Activated CD8-positive, alpha-beta memory T cell treated with anti-CD3 and anti-CD28 coated beads for 48 hours (primary cell): ENCODE data around the gene SELENOM.
"Not testable (repeated sequence)": the region's sequence is repeated elsewhere in the genome, so short reads cannot be mapped to it uniquely, and the experiment has no call there.

Experiments
- DNase-seq, 3 experiments: peaks; one replicate each; pipeline ENCODE4 v3.0.0-alpha.2; 2020; ENCODE audit warnings: low read depth in 2 of 3, low spot score in 2 of 3

Gene SELENOM

GRCh38 chr22:31133911-31134310 is 26.5 kb upstream of the SELENOM start:
- DNase-seq: no peak

- no peak for DNase-seq
These were observed 23.5 kb upstream of the SELENOM start for GRCh38 chr22:31130873-31131272.

- no peak for DNase-seq
These were observed 20.8 kb upstream of the SELENOM start for GRCh38 chr22:31128156-31128555.

GRCh38 chr22:31127181-31127772 is 19.9 kb upstream of the SELENOM start:
- no peak for DNase-seq

GRCh38 chr22:31126869-31127175 is 19.5 kb upstream of the SELENOM start:
- no peak for DNase-seq

GRCh38 chr22:31126128-31126868 is 18.9 kb upstream of the SELENOM start:
- DNase-seq: no peak

GRCh38 chr22:31125521-31126117 is 18.3 kb upstream of the SELENOM start:
- DNase-seq: no peak

GRCh38 chr22:31124811-31125465 is 17.6 kb upstream of the SELENOM start:
- no peak for DNase-seq

- DNase-seq: no peak
These were observed 16.9 kb upstream of the SELENOM start for GRCh38 chr22:31124290-31124689.

GRCh38 chr22:31123292-31123602 is 15.9 kb upstream of the SELENOM start:
- DNase-seq: no peak

- no peak for DNase-seq
These were observed 15.3 kb upstream of the SELENOM start, which contains the start of gene INPP5J for GRCh38 chr22:31122532-31123291. Gene INPP5J, plus strand, starts transcription at chr22:31122966. Its CDS starts 49 bp downstream, at chr22:31123015.

GRCh38 chr22:31122196-31122531 is 14.8 kb upstream of the SELENOM start:
- no peak for DNase-seq

GRCh38 chr22:31121403-31121802 is 14.0 kb upstream of the SELENOM start:
- no peak for DNase-seq

- no peak for DNase-seq
These were observed 13.3 kb upstream of the SELENOM start for GRCh38 chr22:31120642-31121041.

- DNase-seq: no peak
These were observed 12.9 kb upstream of the SELENOM start for GRCh38 chr22:31120230-31120629.

GRCh38 chr22:31119026-31119717 is 11.8 kb upstream of the SELENOM start:
- DNase-seq: no peak

- no peak for DNase-seq
These were observed 10.9 kb upstream of the SELENOM start for GRCh38 chr22:31118046-31118820.

- not testable (repeated sequence) for DNase-seq
These were observed 5.3 kb upstream of the SELENOM start for GRCh38 chr22:31112547-31113091.

GRCh38 chr22:31107894-31108218 is 488 bp upstream of the SELENOM start:
- no peak for DNase-seq

GRCh38 chr22:31106731-31107177 is 614 bp downstream of the SELENOM start:
- DNase-seq: no peak
